GM12891 (cell line): ENCODE measurements around the gene PLPP2.
A peak's percentile ranks its signal among the peaks of the same experiment; 100 is the strongest.

Experiments
- DNase-seq: peaks from one replicate; pipeline ENCODE4 v3.0.0; 2011; ENCODE audit warnings: low spot score; ENCODE audit not compliant: insufficient read length
- FAIRE-seq: peaks from 2 replicates; lab custom pipeline; 2011; peaks lifted over from hg19 to GRCh38; lab: Jason Lieb, UNC
- PAX5 ChIP-seq: IDR thresholded peaks from 2 replicates; pipeline ENCODE4 v1.6.1; 2011; ENCODE audit warnings: low read length, moderate library complexity, mild to moderate bottlenecking; ENCODE audit not compliant: insufficient read depth, severe bottlenecking
- POLR2A ChIP-seq: IDR thresholded peaks from 2 replicates; pipeline ENCODE4 v1.6.1; 2011; ENCODE audit warnings: low read depth, low read length, control low read depth
- POLR2AphosphoS5 ChIP-seq: IDR thresholded peaks from 2 replicates; pipeline ENCODE4 v1.6.1; 2011; ENCODE audit warnings: low read depth, low read length, control low read depth
- POU2F2 ChIP-seq: IDR thresholded peaks from 2 replicates; pipeline ENCODE4 v1.6.1; 2011; ENCODE audit warnings: low read depth, mild to moderate bottlenecking, control low read depth, low read length, moderate library complexity
- SPI1 ChIP-seq: IDR thresholded peaks from 2 replicates; pipeline ENCODE4 v1.6.1; 2011; ENCODE audit warnings: low read depth, low read length, control low read depth
- TAF1 ChIP-seq: IDR thresholded peaks from 2 replicates; pipeline ENCODE4 v1.6.1; 2011; ENCODE audit warnings: low read depth, low read length, control low read depth

Gene PLPP2

DNA sequence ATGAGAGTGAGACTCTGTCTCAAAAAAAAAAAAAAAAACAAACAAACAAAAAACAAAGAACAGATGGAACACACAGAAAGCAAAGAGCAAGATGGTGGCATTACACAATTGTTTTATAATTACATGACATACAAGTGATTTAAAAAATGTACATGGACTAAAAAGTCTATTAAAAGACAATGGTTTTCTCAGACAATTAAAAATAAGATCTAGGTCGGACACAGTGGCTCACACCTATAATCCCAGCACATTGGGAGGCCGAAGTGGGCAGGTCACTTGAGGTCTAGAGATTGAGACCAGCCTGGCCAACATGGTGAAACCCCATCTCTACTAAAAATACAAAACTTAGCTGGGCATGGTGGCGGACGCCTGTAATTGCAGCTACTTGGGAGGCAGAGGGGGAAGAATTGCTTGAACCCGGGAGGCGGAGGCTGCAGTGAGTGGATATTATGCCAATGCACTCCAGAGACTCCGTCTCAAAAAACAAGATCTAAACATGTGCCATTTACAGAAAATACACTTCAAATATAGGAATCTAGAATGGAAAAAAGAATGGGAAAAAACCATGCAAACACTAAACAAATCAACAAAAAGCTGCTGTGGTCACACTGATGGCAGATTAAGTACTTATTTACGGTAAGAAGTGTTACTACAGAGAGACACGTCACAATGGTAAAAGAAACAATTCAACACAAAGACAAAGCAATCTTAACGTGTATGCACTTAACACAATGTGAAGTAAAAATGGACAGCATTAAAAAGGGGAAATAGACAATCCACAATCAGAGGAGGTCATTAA is 26.7 kb upstream of the PLPP2 start:
- no peak for FAIRE-seq
- no peak for DNase-seq
- TF ChIP-seq POU2F2, result no peak
- no peak for TF ChIP-seq PAX5
- no peak for TF ChIP-seq POLR2A
- no peak for TF ChIP-seq TAF1
- no peak for TF ChIP-seq POLR2AphosphoS5
- no peak for TF ChIP-seq SPI1

DNA sequence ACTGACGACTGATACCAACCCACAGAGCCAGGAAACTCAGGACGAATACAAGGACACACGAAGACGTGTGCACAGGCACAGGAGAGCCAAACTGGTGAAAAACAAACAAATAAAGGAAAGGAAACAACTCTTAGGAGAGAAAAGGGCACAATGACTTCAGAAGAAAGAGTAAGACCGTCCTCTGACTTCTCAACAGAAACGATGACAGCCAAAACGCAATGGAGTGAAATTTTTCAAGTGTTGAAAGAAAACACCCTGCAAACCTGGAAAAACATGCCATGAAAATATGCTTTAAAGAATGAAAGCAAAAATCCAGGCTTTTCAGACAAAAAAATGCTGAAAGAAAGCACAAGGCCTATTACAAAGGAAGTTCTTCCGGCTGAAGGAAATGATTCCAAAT is 24.6 kb upstream of the PLPP2 start:
- TF ChIP-seq POLR2AphosphoS5 (no peak), TAF1 (no peak), SPI1 (no peak), POLR2A (no peak)
- no peak for FAIRE-seq
- no peak for DNase-seq

DNA sequence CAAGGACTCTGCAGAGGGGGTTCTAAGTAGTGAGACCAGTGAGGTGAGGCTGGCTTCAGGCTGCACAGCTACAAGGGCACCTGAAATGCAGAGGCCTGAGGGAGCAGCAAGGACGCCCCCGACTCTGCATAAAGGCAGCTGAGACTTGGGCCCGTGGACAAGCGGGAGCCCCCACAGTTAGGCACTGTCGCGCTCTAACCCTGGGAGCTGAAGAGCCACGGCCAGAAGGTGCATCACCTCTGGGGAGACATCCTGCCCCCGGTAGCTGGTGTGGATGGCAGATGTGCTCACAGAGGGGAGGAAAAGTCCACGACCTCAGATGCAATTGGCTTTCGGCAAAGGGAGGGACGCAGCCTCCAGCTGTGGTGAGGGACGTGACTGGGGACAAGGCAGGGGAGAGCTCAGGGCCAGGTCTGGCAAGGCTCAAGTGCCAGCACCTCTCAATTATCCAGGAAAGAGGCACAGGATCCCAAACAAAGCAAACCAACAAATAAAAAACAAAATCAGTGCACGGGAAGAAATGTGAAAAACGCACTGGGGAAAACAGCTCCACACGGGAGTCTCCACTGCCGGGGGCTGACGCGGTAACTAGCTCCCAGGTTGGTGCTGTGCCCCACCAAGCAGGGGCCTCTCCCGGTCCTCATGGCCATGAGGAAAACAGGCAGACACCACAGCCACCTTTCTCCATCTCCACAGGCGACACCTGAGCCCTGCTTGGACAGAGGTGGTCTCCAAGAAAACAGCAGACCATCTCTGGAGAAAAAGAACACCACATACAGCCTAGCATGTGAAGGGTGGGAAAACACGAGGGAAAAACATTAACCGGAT is 23.0 kb upstream of the PLPP2 start:
- FAIRE-seq, result no peak
- TF ChIP-seq POLR2AphosphoS5 (no peak), TAF1 (no peak), PAX5 (no peak), POLR2A (no peak)
- no peak for DNase-seq

DNA sequence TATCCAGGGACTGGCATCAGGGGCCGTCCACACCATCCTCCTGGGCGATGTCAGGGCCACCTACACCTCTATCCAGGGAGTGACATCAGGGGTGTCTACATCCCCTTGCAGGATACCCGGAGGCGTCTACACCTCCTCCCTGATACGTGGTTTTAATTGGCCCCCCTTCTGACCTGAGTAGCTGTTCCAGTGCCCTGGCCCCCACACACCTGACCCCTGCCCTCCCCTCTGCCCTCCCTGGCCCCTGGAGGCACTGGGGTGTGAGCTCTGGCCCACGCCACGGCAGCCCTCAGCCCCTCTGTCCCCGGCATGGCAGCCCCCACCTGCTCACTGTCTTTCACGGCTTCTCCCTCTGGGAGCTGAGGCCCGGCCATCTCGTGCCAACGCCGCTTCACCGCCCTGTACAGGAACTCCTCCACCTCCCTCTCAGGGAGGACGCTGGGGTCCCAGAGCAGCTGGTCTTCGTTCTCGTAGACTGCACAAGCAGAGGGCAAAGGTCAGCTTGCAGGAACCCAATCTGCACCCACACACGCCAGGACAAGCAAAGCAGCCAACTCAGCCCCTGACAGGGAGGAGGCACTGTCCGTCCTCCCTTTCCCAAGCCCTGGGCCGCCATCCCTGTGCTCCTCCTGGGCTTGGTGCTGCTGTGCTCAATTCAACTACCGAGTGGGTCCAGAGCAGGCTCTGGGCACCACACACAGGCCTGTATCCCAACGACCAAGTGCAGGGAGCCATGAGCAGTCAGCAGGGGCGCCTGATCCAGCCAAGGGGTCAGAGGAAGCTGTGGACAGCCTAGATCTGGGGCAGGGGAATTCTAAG is 22.2 kb upstream of the PLPP2 start:
- TF ChIP-seq PAX5 (no peak), SPI1 (no peak), POLR2AphosphoS5 (no peak), POU2F2 (no peak), POLR2A (no peak), TAF1 (no peak)
- no peak for DNase-seq
- FAIRE-seq, result no peak

DNA sequence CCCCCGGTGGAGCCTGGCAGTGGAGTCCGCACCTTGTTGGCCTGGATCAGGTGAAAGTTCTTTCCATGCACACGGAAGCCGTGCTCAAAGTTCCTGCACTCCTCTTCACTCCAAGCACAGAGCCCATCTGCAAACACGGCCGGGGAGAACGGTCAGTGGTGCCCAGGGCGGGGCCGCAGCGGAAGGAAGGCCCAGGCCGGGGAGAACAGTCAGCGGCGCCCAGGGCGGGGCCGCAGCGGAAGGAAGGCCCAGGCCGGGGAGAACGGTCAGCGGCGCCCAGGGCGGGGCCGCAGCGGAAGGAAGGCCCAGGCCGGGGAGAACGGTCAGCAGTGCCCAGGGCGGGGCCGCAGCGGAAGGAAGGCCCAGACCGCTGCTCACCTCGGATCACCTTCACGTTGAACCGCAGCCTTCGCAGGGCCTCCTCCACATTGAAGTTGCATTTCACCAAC is 20.6 kb upstream of the PLPP2 start:
- no peak for FAIRE-seq
- DNase-seq, result no peak
- TF ChIP-seq POU2F2, result no peak

DNA sequence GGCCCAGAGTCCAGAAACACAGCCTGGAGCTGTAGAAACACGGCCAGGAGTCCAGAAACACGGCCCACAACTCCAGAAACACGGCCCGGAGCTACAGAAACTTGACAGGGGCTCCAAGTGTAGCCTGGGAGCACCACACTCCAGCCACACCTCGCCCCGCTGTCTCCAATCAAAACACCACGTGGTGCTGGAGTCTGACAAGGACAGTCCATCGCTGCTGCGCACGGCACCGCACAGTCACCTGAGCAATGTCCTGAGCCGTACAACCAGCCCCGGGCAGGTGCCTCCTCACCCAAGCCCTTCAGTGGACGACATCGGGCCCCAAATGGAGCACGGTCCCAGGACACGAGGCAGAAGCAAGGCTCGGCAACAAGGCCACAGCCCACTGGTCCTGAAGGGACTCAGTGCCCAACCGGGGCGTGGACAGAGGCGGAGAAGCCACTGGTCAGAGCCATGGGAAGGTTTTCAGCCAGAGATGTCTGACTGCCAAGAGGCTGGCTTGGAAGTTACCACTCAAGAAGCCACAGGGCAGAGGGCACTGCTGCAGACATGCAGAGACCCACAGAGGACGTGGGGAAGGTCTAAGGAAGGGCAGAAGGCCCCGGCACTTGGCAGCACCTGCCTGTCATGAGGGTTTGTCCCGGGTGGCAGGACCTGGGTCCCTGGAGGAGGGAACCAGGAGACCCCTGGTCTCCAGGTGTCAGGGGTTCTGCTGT is 19.7 kb upstream of the PLPP2 start:
- FAIRE-seq, result peak; percentile 5
- DNase-seq, result no peak
- peak; percentile 12; the same call in 1 of the 2 replicates for TF ChIP-seq POLR2AphosphoS5
- no peak for TF ChIP-seq PAX5

DNA sequence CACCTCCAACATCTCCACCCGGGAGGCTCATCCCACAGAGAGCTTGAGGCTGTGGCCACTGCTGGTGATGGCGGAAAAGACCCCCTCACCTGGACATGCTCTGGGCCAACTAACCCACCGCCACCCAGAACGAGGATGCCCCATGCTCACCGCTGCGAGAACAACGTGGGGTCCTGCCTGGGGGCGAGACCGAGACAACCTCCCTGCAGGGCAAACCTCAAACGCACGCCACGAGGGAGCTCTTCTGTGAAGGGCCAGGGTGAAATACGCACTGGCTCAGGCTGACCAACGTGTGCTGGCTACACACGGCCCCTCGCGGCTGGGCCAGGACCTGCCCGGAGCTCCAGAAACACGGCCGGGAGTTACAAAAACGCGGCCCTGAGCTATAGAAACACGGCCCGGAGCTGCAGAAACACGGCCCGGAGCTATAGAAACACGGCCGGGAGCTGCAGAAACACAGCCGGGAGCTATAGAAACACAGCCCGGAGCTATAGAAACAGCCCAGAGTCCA is 19.0 kb upstream of the PLPP2 start:
- no peak for DNase-seq
- no peak for FAIRE-seq

DNA sequence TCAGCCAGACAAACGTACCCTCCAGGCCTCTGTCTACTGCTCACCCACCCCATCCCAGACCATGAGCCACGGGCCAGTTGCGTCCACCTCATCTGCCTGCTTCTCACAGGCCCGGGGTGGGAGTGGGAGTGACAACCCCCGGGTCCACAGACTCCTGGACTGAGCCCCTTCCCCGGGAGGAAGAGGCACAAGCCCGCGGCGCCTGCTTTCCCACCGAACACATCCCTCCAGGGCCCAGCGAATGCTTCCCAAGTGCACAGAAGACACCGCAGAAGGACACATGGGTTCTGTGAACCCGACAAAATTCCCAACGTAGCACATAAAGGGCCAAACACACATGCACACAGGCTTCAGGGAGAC is 18.0 kb upstream of the PLPP2 start:
- DNase-seq (no peak), FAIRE-seq (no peak)
- TF ChIP-seq SPI1 (no peak), POU2F2 (no peak), TAF1 (no peak), POLR2A (no peak), PAX5 (no peak), POLR2AphosphoS5 (no peak)

More for the DNA sequence above, 19.0 kb upstream of the PLPP2 start:
- TF ChIP-seq POU2F2 (no peak), SPI1 (no peak), POLR2A (no peak), TAF1 (no peak), PAX5 (no peak), POLR2AphosphoS5 (no peak)

DNA sequence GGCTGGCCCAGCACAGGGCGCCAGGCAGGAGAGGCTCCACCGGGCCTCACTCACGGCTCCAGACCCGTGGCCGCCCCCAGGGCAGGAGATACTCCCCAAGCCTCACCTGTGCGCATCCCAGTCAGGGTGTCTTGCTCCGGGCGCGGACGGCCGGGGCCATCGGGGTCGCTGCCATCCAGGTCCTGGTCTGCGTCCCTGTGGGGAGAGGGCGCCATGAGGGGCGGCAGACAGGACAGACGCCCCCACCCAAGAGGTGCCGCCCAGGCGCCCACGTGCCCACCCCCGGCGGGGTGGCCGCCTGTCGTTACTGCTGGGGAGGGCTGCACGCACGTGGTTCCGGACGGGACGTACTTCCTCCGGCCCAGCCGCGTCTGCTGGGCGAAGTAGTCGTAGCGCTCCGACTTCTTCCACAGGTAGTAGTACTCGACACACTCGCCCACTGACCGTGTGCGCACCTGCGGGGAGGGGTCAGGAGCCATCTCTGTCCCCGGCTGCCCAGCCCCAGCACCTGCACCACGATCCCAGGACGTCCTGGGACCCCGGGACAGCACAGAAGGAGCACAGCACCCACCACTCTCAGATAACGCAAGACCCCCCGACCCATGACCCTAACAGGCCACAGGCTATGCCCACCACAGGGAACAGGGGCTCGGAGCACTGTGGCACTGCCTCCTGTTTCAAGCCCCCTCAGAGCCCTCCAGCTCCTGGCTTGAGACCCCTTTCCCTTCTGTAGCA is 17.4 kb upstream of the PLPP2 start:
- no peak for TF ChIP-seq TAF1
- no peak for TF ChIP-seq POLR2AphosphoS5
- no peak for TF ChIP-seq POLR2A
- no peak for TF ChIP-seq SPI1
- TF ChIP-seq POU2F2, result no peak
- no peak for DNase-seq
- no peak for FAIRE-seq
